ENCODE data around the gene CEP83. TPM values are rescaled to one million over a fixed set of nuclear protein-coding genes. Genes with fewer than 3 reads are reported as not detected.

The CEP83 gene
- total RNA-seq, 1 experiment from 2014 or later, result 26.2 TPM

DNA sequence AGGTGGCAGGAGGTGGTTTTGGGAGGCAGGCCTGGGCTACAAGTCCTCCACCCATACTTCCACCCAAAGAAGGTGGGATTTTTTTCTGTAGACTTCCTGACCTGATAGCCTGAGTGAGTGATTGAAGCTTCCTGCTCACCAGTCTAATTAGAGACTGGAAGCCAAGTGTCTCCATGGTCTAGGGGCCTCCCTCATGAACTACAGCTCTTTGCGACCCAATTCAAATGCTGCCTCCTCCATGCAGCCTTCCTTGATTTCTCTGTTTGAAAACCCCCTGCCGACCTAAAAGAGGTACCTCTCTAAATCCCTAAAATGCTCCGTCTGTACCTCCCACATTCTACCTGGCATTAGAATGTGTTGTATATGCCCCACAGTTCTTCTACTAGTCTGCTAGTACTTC lies 186.4 kb downstream of the CEP83 start (continued):
- TF ChIP-seq, protein P1, sequence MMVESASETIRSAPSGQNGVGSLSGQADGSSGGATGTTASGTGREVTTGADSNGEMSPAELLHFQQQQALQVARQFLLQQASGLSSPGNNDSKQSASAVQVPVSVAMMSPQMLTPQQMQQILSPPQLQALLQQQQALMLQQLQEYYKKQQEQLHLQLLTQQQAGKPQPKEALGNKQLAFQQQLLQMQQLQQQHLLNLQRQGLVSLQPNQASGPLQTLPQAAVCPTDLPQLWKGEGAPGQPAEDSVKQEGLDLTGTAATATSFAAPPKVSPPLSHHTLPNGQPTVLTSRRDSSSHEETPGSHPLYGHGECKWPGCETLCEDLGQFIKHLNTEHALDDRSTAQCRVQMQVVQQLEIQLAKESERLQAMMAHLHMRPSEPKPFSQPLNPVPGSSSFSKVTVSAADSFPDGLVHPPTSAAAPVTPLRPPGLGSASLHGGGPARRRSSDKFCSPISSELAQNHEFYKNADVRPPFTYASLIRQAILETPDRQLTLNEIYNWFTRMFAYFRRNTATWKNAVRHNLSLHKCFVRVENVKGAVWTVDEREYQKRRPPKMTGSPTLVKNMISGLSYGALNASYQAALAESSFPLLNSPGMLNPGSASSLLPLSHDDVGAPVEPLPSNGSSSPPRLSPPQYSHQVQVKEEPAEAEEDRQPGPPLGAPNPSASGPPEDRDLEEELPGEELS (CRISPR knock-in tag; IDR thresholded peaks at IDR 0.05), result no peak
- TF ChIP-seq ESRRA (CRISPR knock-in tag; IDR thresholded peaks at IDR 0.05; ENCODE audit: borderline replicate concordance), result no peak
- no peak for TF ChIP-seq NFATC4 (CRISPR knock-in tag; IDR thresholded peaks at IDR 0.05)
- no peak for TF ChIP-seq FOXP1 (CRISPR knock-in tag; IDR thresholded peaks at IDR 0.05; ENCODE audit: borderline replicate concordance)
- TF ChIP-seq, protein P2, sequence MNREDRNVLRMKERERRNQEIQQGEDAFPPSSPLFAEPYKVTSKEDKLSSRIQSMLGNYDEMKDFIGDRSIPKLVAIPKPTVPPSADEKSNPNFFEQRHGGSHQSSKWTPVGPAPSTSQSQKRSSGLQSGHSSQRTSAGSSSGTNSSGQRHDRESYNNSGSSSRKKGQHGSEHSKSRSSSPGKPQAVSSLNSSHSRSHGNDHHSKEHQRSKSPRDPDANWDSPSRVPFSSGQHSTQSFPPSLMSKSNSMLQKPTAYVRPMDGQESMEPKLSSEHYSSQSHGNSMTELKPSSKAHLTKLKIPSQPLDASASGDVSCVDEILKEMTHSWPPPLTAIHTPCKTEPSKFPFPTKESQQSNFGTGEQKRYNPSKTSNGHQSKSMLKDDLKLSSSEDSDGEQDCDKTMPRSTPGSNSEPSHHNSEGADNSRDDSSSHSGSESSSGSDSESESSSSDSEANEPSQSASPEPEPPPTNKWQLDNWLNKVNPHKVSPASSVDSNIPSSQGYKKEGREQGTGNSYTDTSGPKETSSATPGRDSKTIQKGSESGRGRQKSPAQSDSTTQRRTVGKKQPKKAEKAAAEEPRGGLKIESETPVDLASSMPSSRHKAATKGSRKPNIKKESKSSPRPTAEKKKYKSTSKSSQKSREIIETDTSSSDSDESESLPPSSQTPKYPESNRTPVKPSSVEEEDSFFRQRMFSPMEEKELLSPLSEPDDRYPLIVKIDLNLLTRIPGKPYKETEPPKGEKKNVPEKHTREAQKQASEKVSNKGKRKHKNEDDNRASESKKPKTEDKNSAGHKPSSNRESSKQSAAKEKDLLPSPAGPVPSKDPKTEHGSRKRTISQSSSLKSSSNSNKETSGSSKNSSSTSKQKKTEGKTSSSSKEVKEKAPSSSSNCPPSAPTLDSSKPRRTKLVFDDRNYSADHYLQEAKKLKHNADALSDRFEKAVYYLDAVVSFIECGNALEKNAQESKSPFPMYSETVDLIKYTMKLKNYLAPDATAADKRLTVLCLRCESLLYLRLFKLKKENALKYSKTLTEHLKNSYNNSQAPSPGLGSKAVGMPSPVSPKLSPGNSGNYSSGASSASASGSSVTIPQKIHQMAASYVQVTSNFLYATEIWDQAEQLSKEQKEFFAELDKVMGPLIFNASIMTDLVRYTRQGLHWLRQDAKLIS (CRISPR knock-in tag; IDR thresholded peaks at IDR 0.05; ENCODE audit: borderline replicate concordance), result no peak
- TF ChIP-seq, protein P3, sequence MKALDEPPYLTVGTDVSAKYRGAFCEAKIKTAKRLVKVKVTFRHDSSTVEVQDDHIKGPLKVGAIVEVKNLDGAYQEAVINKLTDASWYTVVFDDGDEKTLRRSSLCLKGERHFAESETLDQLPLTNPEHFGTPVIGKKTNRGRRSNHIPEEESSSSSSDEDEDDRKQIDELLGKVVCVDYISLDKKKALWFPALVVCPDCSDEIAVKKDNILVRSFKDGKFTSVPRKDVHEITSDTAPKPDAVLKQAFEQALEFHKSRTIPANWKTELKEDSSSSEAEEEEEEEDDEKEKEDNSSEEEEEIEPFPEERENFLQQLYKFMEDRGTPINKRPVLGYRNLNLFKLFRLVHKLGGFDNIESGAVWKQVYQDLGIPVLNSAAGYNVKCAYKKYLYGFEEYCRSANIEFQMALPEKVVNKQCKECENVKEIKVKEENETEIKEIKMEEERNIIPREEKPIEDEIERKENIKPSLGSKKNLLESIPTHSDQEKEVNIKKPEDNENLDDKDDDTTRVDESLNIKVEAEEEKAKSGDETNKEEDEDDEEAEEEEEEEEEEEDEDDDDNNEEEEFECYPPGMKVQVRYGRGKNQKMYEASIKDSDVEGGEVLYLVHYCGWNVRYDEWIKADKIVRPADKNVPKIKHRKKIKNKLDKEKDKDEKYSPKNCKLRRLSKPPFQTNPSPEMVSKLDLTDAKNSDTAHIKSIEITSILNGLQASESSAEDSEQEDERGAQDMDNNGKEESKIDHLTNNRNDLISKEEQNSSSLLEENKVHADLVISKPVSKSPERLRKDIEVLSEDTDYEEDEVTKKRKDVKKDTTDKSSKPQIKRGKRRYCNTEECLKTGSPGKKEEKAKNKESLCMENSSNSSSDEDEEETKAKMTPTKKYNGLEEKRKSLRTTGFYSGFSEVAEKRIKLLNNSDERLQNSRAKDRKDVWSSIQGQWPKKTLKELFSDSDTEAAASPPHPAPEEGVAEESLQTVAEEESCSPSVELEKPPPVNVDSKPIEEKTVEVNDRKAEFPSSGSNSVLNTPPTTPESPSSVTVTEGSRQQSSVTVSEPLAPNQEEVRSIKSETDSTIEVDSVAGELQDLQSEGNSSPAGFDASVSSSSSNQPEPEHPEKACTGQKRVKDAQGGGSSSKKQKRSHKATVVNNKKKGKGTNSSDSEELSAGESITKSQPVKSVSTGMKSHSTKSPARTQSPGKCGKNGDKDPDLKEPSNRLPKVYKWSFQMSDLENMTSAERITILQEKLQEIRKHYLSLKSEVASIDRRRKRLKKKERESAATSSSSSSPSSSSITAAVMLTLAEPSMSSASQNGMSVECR (CRISPR knock-in tag; IDR thresholded peaks at IDR 0.05; ENCODE audit: borderline replicate concordance), result no peak
- TF ChIP-seq, protein P4, sequence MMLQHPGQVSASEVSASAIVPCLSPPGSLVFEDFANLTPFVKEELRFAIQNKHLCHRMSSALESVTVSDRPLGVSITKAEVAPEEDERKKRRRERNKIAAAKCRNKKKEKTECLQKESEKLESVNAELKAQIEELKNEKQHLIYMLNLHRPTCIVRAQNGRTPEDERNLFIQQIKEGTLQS (CRISPR knock-in tag; conservative IDR thresholded peaks at IDR 0.05), result no peak
- TF ChIP-seq PRRX2 (CRISPR knock-in tag; IDR thresholded peaks at IDR 0.05), result no peak

DNA sequence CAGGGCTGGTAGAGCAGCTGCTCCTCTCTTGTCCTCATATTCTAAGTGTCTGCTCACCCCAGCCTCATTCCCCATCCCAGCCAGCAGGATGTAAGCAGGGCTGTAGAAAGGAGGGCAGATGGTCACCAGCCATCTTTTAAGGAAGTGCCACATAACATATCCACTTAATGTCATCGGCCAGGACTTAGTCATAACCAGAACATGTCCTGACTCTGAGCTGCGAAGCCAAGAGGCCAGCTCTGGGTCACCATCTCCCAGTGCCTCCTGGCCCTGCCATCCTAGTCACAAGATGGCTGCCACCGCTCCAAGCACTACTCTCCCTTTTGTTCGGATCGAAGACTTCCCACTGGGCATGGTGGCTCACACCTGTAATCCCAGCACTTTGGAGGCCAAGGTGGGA lies 187.4 kb downstream of the CEP83 start:
- H3K36me3 Mint-ChIP-seq, result no peaks in the 10 kb centered on the region
- ChIA-PET CTCF (no interaction called here), POLR2A (no interaction called here)
- H3K9me3 Mint-ChIP-seq, result peaks cover 6% of the 10 kb centered on the region; the same call in 1 of the 2 replicates
- no peaks in the 10 kb centered on the region; the same call in 1 of the 2 replicates for H3K27me3 Mint-ChIP-seq (ENCODE audit: low read depth)
- peaks cover 21% of the 10 kb centered on the region for H3K4me1 Mint-ChIP-seq
- ATAC-seq (no peak), DNase-seq (ENCODE audit: low spot score) (no peak)
- no peak overlapping the region for H3K4me3 Mint-ChIP-seq
- H3K27ac Mint-ChIP-seq, result no peak overlapping the region
- TF ChIP-seq TEAD4 (CRISPR knock-in tag; IDR thresholded peaks at IDR 0.05) (no peak), PRRX2 (CRISPR knock-in tag; IDR thresholded peaks at IDR 0.05) (no peak), ZNF671 (CRISPR knock-in tag; IDR thresholded peaks at IDR 0.05) (no peak), SMAD3 (CRISPR knock-in tag; IDR thresholded peaks at IDR 0.05; ENCODE audit: borderline replicate concordance) (no peak), CREB1 (CRISPR knock-in tag; IDR thresholded peaks at IDR 0.05) (no peak), JUN (CRISPR knock-in tag; IDR thresholded peaks at IDR 0.05) (no peak), CREM (CRISPR knock-in tag; IDR thresholded peaks at IDR 0.05) (no peak)
- TF ChIP-seq, protein P5, sequence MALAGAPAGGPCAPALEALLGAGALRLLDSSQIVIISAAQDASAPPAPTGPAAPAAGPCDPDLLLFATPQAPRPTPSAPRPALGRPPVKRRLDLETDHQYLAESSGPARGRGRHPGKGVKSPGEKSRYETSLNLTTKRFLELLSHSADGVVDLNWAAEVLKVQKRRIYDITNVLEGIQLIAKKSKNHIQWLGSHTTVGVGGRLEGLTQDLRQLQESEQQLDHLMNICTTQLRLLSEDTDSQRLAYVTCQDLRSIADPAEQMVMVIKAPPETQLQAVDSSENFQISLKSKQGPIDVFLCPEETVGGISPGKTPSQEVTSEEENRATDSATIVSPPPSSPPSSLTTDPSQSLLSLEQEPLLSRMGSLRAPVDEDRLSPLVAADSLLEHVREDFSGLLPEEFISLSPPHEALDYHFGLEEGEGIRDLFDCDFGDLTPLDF (CRISPR knock-in tag; IDR thresholded peaks at IDR 0.05), result no peak
- TF ChIP-seq, protein P6, sequence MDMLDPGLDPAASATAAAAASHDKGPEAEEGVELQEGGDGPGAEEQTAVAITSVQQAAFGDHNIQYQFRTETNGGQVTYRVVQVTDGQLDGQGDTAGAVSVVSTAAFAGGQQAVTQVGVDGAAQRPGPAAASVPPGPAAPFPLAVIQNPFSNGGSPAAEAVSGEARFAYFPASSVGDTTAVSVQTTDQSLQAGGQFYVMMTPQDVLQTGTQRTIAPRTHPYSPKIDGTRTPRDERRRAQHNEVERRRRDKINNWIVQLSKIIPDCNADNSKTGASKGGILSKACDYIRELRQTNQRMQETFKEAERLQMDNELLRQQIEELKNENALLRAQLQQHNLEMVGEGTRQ (CRISPR knock-in tag; IDR thresholded peaks at IDR 0.05), result no peak
- TF ChIP-seq, protein P7, sequence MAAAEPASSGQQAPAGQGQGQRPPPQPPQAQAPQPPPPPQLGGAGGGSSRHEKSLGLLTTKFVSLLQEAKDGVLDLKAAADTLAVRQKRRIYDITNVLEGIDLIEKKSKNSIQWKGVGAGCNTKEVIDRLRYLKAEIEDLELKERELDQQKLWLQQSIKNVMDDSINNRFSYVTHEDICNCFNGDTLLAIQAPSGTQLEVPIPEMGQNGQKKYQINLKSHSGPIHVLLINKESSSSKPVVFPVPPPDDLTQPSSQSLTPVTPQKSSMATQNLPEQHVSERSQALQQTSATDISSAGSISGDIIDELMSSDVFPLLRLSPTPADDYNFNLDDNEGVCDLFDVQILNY (CRISPR knock-in tag; IDR thresholded peaks at IDR 0.05), result no peak
- TF ChIP-seq, protein P8, sequence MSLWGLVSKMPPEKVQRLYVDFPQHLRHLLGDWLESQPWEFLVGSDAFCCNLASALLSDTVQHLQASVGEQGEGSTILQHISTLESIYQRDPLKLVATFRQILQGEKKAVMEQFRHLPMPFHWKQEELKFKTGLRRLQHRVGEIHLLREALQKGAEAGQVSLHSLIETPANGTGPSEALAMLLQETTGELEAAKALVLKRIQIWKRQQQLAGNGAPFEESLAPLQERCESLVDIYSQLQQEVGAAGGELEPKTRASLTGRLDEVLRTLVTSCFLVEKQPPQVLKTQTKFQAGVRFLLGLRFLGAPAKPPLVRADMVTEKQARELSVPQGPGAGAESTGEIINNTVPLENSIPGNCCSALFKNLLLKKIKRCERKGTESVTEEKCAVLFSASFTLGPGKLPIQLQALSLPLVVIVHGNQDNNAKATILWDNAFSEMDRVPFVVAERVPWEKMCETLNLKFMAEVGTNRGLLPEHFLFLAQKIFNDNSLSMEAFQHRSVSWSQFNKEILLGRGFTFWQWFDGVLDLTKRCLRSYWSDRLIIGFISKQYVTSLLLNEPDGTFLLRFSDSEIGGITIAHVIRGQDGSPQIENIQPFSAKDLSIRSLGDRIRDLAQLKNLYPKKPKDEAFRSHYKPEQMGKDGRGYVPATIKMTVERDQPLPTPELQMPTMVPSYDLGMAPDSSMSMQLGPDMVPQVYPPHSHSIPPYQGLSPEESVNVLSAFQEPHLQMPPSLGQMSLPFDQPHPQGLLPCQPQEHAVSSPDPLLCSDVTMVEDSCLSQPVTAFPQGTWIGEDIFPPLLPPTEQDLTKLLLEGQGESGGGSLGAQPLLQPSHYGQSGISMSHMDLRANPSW (CRISPR knock-in tag; conservative IDR thresholded peaks at IDR 0.05; ENCODE audit: low read depth), result no peak
- TF ChIP-seq, protein P9, sequence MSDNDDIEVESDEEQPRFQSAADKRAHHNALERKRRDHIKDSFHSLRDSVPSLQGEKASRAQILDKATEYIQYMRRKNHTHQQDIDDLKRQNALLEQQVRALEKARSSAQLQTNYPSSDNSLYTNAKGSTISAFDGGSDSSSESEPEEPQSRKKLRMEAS (CRISPR knock-in tag; IDR thresholded peaks at IDR 0.05), result no peak
